ENCODE results near the gene GUCD1.

Gene GUCD1

GRCh38 chr22:24579258-24579601, 24.3 kb upstream of the GUCD1 start:
- no CpG with 5 or more reads among the region's 1 CpG for WGBS
- no peaks in the 10 kb centered on the region for H3K4me1 ChIP-seq (ENCODE audit: insufficient read depth, low read length)
- H3K36me3 ChIP-seq (ENCODE audit: insufficient read depth, low read length): peaks cover 14% of the 10 kb centered on the region
- no peak overlapping the region for H3K27ac ChIP-seq (ENCODE audit: low read depth, low read length)
- H3K9ac ChIP-seq (ENCODE audit: low read depth, low read length): no peak overlapping the region
- H3K27me3 ChIP-seq (ENCODE audit: insufficient read depth, low read length): no peaks in the 10 kb centered on the region
- H3K4me3 ChIP-seq (ENCODE audit: low read length): no peak overlapping the region
- H3K9me3 ChIP-seq (ENCODE audit: insufficient read depth, low read depth, low read length): no peaks in the 10 kb centered on the region

GRCh38 chr22:24578355-24579257, 23.7 kb upstream of the GUCD1 start:
- H3K4me3 ChIP-seq (ENCODE audit: low read length): no peak overlapping the region
- H3K9me3 ChIP-seq (ENCODE audit: insufficient read depth, low read depth, low read length): no peaks in the 10 kb centered on the region
- H3K36me3 ChIP-seq (ENCODE audit: insufficient read depth, low read length): peaks cover 20% of the 10 kb centered on the region
- 89% methylated on average over 7 of the region's 8 CpGs for WGBS
- no peaks in the 10 kb centered on the region for H3K4me1 ChIP-seq (ENCODE audit: insufficient read depth, low read length)
- H3K27me3 ChIP-seq (ENCODE audit: insufficient read depth, low read length): no peaks in the 10 kb centered on the region
- no peak overlapping the region for H3K9ac ChIP-seq (ENCODE audit: low read depth, low read length)
- H3K27ac ChIP-seq (ENCODE audit: low read depth, low read length): no peak overlapping the region

GRCh38 chr22:24576778-24577177, 21.8 kb upstream of the GUCD1 start:
- Histone ChIP-seq H3K9ac (ENCODE audit: low read depth, low read length) (no peak overlapping the region), H3K27me3 (ENCODE audit: insufficient read depth, low read length) (no peaks in the 10 kb centered on the region), H3K4me1 (ENCODE audit: insufficient read depth, low read length) (no peaks in the 10 kb centered on the region), H3K27ac (ENCODE audit: low read depth, low read length) (no peak overlapping the region), H3K9me3 (ENCODE audit: insufficient read depth, low read depth, low read length) (no peaks in the 10 kb centered on the region), H3K36me3 (ENCODE audit: insufficient read depth, low read length) (peaks cover 39% of the 10 kb centered on the region), H3K4me3 (ENCODE audit: low read length) (no peak overlapping the region)
- 93% methylated on average over 1 of the region's 1 CpG for WGBS

GRCh38 chr22:24571266-24571665, 16.3 kb upstream of the GUCD1 start:
- H3K36me3 ChIP-seq (ENCODE audit: insufficient read depth, low read length): peaks cover 84% of the 10 kb centered on the region
- no peak overlapping the region for H3K9ac ChIP-seq (ENCODE audit: low read depth, low read length)
- no peak overlapping the region for H3K27ac ChIP-seq (ENCODE audit: low read depth, low read length)
- H3K27me3 ChIP-seq (ENCODE audit: insufficient read depth, low read length): no peaks in the 10 kb centered on the region
- 95% methylated on average over 7 of the region's 7 CpGs for WGBS
- no peak overlapping the region for H3K4me3 ChIP-seq (ENCODE audit: low read length)
- H3K4me1 ChIP-seq (ENCODE audit: insufficient read depth, low read length): no peaks in the 10 kb centered on the region
- no peaks in the 10 kb centered on the region for H3K9me3 ChIP-seq (ENCODE audit: insufficient read depth, low read depth, low read length)

- Histone ChIP-seq H3K4me3 (ENCODE audit: low read length) (no peak overlapping the region), H3K27me3 (ENCODE audit: insufficient read depth, low read length) (no peaks in the 10 kb centered on the region), H3K36me3 (ENCODE audit: insufficient read depth, low read length) (peaks cover 92% of the 10 kb centered on the region), H3K9ac (ENCODE audit: low read depth, low read length) (no peak overlapping the region), H3K9me3 (ENCODE audit: insufficient read depth, low read depth, low read length) (no peaks in the 10 kb centered on the region), H3K27ac (ENCODE audit: low read depth, low read length) (no peak overlapping the region), H3K4me1 (ENCODE audit: insufficient read depth, low read length) (no peaks in the 10 kb centered on the region)
- WGBS: 97% methylated on average over 10 of the region's 10 CpGs
Measured at GRCh38 chr22:24567668-24568067, 12.7 kb upstream of the GUCD1 start.

- H3K9ac ChIP-seq (ENCODE audit: low read depth, low read length): no peak overlapping the region
- no peak overlapping the region for H3K27ac ChIP-seq (ENCODE audit: low read depth, low read length)
- H3K27me3 ChIP-seq (ENCODE audit: insufficient read depth, low read length): no peaks in the 10 kb centered on the region
- no peaks in the 10 kb centered on the region for H3K4me1 ChIP-seq (ENCODE audit: insufficient read depth, low read length)
- no peaks in the 10 kb centered on the region for H3K9me3 ChIP-seq (ENCODE audit: insufficient read depth, low read depth, low read length)
- 94% methylated on average over 8 of the region's 8 CpGs for WGBS
- no peak overlapping the region for H3K4me3 ChIP-seq (ENCODE audit: low read length)
- peaks cover 90% of the 10 kb centered on the region for H3K36me3 ChIP-seq (ENCODE audit: insufficient read depth, low read length)
Measured at GRCh38 chr22:24566899-24567511, 12.1 kb upstream of the GUCD1 start.

- Histone ChIP-seq H3K4me1 (ENCODE audit: insufficient read depth, low read length) (no peaks in the 10 kb centered on the region), H3K4me3 (ENCODE audit: low read length) (no peak overlapping the region), H3K27me3 (ENCODE audit: insufficient read depth, low read length) (no peaks in the 10 kb centered on the region), H3K27ac (ENCODE audit: low read depth, low read length) (no peak overlapping the region), H3K9me3 (ENCODE audit: insufficient read depth, low read depth, low read length) (no peaks in the 10 kb centered on the region), H3K9ac (ENCODE audit: low read depth, low read length) (no peak overlapping the region), H3K36me3 (ENCODE audit: insufficient read depth, low read length) (peaks cover 86% of the 10 kb centered on the region)
- 96% methylated on average over 2 of the region's 2 CpGs for WGBS
Measured at GRCh38 chr22:24565077-24565476, 10.1 kb upstream of the GUCD1 start.

GRCh38 chr22:24564376-24565058, 9.6 kb upstream of the GUCD1 start:
- H3K27ac ChIP-seq (ENCODE audit: low read depth, low read length): no peak overlapping the region
- no peak overlapping the region for H3K9ac ChIP-seq (ENCODE audit: low read depth, low read length)
- no peak overlapping the region for H3K4me3 ChIP-seq (ENCODE audit: low read length)

GRCh38 chr22:24563246-24563645, 8.3 kb upstream of the GUCD1 start:
- Histone ChIP-seq H3K4me3 (ENCODE audit: low read length) (no peak overlapping the region), H3K27me3 (ENCODE audit: insufficient read depth, low read length) (no peaks in the 10 kb centered on the region), H3K9me3 (ENCODE audit: insufficient read depth, low read depth, low read length) (no peaks in the 10 kb centered on the region), H3K4me1 (ENCODE audit: insufficient read depth, low read length) (no peaks in the 10 kb centered on the region), H3K9ac (ENCODE audit: low read depth, low read length) (no peak overlapping the region), H3K36me3 (ENCODE audit: insufficient read depth, low read length) (peaks cover 86% of the 10 kb centered on the region), H3K27ac (ENCODE audit: low read depth, low read length) (no peak overlapping the region)
- WGBS: 98% methylated on average over 2 of the region's 2 CpGs

More at GRCh38 chr22:24564376-24565058, 9.6 kb upstream of the GUCD1 start:
- Histone ChIP-seq H3K9me3 (ENCODE audit: insufficient read depth, low read depth, low read length) (no peaks in the 10 kb centered on the region), H3K4me1 (ENCODE audit: insufficient read depth, low read length) (no peaks in the 10 kb centered on the region), H3K27me3 (ENCODE audit: insufficient read depth, low read length) (no peaks in the 10 kb centered on the region), H3K36me3 (ENCODE audit: insufficient read depth, low read length) (peaks cover 84% of the 10 kb centered on the region)
- 92% methylated on average over 2 of the region's 2 CpGs for WGBS

GRCh38 chr22:24559471-24559870, 4.5 kb upstream of the GUCD1 start:
- 94% methylated on average over 4 of the region's 4 CpGs for WGBS
- Histone ChIP-seq H3K36me3 (ENCODE audit: insufficient read depth, low read length) (peaks cover 64% of the 10 kb centered on the region), H3K4me1 (ENCODE audit: insufficient read depth, low read length) (no peaks in the 10 kb centered on the region; the same call in 1 of the 2 replicates)

More at GRCh38 chr22:24559471-24559870, 4.5 kb upstream of the GUCD1 start:
- Histone ChIP-seq H3K9me3 (ENCODE audit: insufficient read depth, low read depth, low read length) (no peaks in the 10 kb centered on the region), H3K9ac (ENCODE audit: low read depth, low read length) (no peak overlapping the region), H3K27me3 (ENCODE audit: insufficient read depth, low read length) (no peaks in the 10 kb centered on the region), H3K27ac (ENCODE audit: low read depth, low read length) (no peak overlapping the region), H3K4me3 (ENCODE audit: low read length) (no peak overlapping the region)

Data from HUES64 (cell line).